ELF-1 (cell line): ENCODE measurements around the gene MLLT6.

Source experiments
- DNase-seq: peaks from one replicate; pipeline ENCODE4 v3.0.0-alpha.2; 2016; ENCODE audit warnings: low read depth, low spot score

Gene MLLT6

GRCh38 chr17:38674749-38675615, 30.1 kb upstream of the MLLT6 start, which contains the start of gene EPOP:
TSS of gene EPOP (minus strand) at chr17:38674957. CDS start at chr17:38674495, 462 bp downstream.
- DNase-seq = peak; percentile 84

- peak; percentile 97 for DNase-seq
These were observed 28.2 kb upstream of the MLLT6 start for GRCh38 chr17:38676706-38677504.

- no peak for DNase-seq
These were observed 27.3 kb upstream of the MLLT6 start for GRCh38 chr17:38677819-38678218.

GRCh38 chr17:38681096-38681495, 24.0 kb upstream of the MLLT6 start:
- DNase-seq = no peak

- DNase-seq = no peak
These were observed 19.6 kb upstream of the MLLT6 start for GRCh38 chr17:38685491-38685890.

- DNase-seq = no peak
These were observed 17.8 kb upstream of the MLLT6 start for GRCh38 chr17:38687286-38687685.

GRCh38 chr17:38690386-38690785, 14.7 kb upstream of the MLLT6 start:
- DNase-seq = no peak

GRCh38 chr17:38691154-38691553, 13.9 kb upstream of the MLLT6 start:
- DNase-seq = no peak

GRCh38 chr17:38693700-38694329, 11.3 kb upstream of the MLLT6 start:
- no peak for DNase-seq

- no peak for DNase-seq
These were observed 7.8 kb upstream of the MLLT6 start for GRCh38 chr17:38697061-38697820.

GRCh38 chr17:38698760-38699159, 6.3 kb upstream of the MLLT6 start:
- no peak for DNase-seq

- peak; percentile 61 for DNase-seq
These were observed 3.4 kb upstream of the MLLT6 start for GRCh38 chr17:38701504-38702165.

- DNase-seq = peak; percentile 77
These were observed 2.7 kb upstream of the MLLT6 start for GRCh38 chr17:38702166-38702915.

GRCh38 chr17:38702916-38703741, 1.9 kb upstream of the MLLT6 start:
- DNase-seq = no peak

GRCh38 chr17:38703742-38704605, 1.1 kb upstream of the MLLT6 start:
- DNase-seq = peak; percentile 98

- DNase-seq = no peak
These were observed 390 bp downstream of the MLLT6 start for GRCh38 chr17:38705523-38705802.

- DNase-seq = peak; percentile 57
These were observed 881 bp downstream of the MLLT6 start for GRCh38 chr17:38705803-38706504.
